GM10266 (cell line): ENCODE results near the gene ZNF700.
"Not testable (repeated sequence)": the region's sequence is repeated elsewhere in the genome, so short reads cannot be mapped to it uniquely, and the experiment has no call there.

Source experiments
- DNase-seq: peaks from one replicate; pipeline ENCODE4 v3.0.0; 2012; ENCODE audit errors: extremely low spot score
- CTCF ChIP-seq: IDR thresholded peaks from 2 replicates; pipeline ENCODE4 v1.5.1; 2012; ENCODE audit warnings: mild to moderate bottlenecking, low read depth; ENCODE audit not compliant: control insufficient read depth, insufficient read depth; ENCODE audit errors: missing control alignments

Gene ZNF700

GRCh38 chr19:11890634-11891033 is 34.3 kb upstream of the ZNF700 start:
- no peak for DNase-seq
- no peak for TF ChIP-seq CTCF

GRCh38 chr19:11894851-11895250 is 30.1 kb upstream of the ZNF700 start:
- TF ChIP-seq CTCF, result no peak
- no peak for DNase-seq

GRCh38 chr19:11902228-11902627 is 22.7 kb upstream of the ZNF700 start:
- no peak for DNase-seq
- no peak for TF ChIP-seq CTCF

DNA sequence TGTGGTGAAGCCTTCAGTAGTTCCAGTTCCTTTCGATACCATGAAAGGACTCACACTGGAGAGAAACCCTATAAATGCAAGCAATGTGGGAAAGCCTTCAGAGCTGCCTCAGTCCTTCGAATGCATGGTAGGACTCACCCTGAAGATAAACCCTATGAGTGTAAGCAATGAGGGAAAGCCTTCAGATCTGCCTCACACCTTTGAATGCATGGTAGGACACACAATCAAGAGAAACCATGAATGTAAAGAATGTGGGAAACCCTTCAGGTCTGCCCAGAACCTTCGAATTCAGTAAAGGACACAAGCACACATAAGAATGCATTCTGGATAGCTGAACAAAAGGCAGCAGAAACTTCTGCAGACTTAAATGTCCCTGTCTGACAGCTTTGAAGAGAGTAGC is 19.0 kb upstream of the ZNF700 start:
- TF ChIP-seq CTCF, result no peak
- no peak for DNase-seq

GRCh38 chr19:11911937-11912336 is 13.0 kb upstream of the ZNF700 start:
- DNase-seq, result not testable (repeated sequence)

GRCh38 chr19:11914417-11915051 is 10.4 kb upstream of the ZNF700 start:
- not testable (repeated sequence) for DNase-seq

GRCh38 chr19:11921852-11922495 is 2.9 kb upstream of the ZNF700 start:
- TF ChIP-seq CTCF, result no peak
- DNase-seq, result no peak

- DNase-seq, result not testable (repeated sequence)
Measured at GRCh38 chr19:11925651-11926187, 812 bp downstream of the ZNF700 start.

- TF ChIP-seq CTCF, result no peak
- no peak for DNase-seq
Measured at GRCh38 chr19:11927227-11927626, 2.3 kb downstream of the ZNF700 start.
